Right cardiac atrium (tissue), 5 donors: Measurements from ENCODE around the gene WWOX. TPM values are rescaled to one million over a fixed set of nuclear protein-coding genes. Genes with fewer than 3 reads are reported as not detected.

Source experiments
- ATAC-seq, 2 donors: fragments of 200-7000 bp; cut with Tn5 transposase; one replicate each; pipeline versions ENCODE4 v1.8.0 to v1.9.1; 2020; ENCODE audit warnings: moderate library complexity in 2 of 2, mild to moderate bottlenecking in 1 of 2
- DNase-seq, 3 donors: peaks; one replicate each; pipeline ENCODE4 v3.0.0-alpha.2; 2020
- H3K27ac ChIP-seq: one replicate; pipeline ENCODE4 v1.5.1; 2013; ENCODE audit warnings: mild to moderate bottlenecking, low read length, control low read depth, moderate library complexity
- H3K27me3 ChIP-seq: one replicate; pipeline ENCODE4 v1.6.1; 2013; ENCODE audit not compliant: control insufficient read depth, insufficient read depth
- H3K4me1 ChIP-seq: one replicate; pipeline ENCODE4 v1.6.1; 2013; ENCODE audit warnings: low read length; ENCODE audit not compliant: control insufficient read depth, insufficient read depth
- H3K4me3 ChIP-seq: one replicate; pipeline ENCODE4 v1.5.1; 2013; ENCODE audit warnings: low read length, control low read depth
- H3K9me3 ChIP-seq: one replicate; pipeline ENCODE4 v1.6.1; 2013; ENCODE audit warnings: low read length; ENCODE audit not compliant: control insufficient read depth
- WGBS: extraction: QIAGEN DNeasy Blood & Tissue Kit; methylation state at CpG from one replicate; pipeline ENCODE4 v1.1.7; 2013; 5-methylcytosine and 5-hydroxymethylcytosine counted together
- intact Hi-C, 4 donors: fragments of 100-400 bp; cut with DNase I; formaldehyde crosslinking; loops; one replicate each; pipeline versions ENCODE4 v1.11.0 to v1.14.0; 2022 to 2023
- polyA plus RNA-seq: library from polyadenylated mRNA; stranded (reverse); fragments of 200-250 nt; gene quantifications from one replicate; pipeline ENCODE4 v1.2.3, GENCODE V29; 2013
- total RNA-seq, 4 donors: library from RNA; stranded (reverse); fragmentation: NEBNext Ultra II Directional; extraction: Animal tissue kit (Norgen Biotek cat#: 25700); gene quantifications; one replicate each; pipeline ENCODE4 v1.2.1, GENCODE V29; 2021
- donor health status: healthy with polysubstance abuse.
- donor health status: DM: no; HTN: yes; CAD: no.
- donor health status: DM: no; HTN: no; CAD: no.
- donor health status: DM: no; HTN: yes; CAD: no; lungs with severe emphysema.
- donor health status: DM: yes; HTN: yes; CAD: no.

The WWOX gene
- total and polyA plus RNA-seq, 5 donors = 6.0 to 14.9 (median 13.1) TPM

DNA sequence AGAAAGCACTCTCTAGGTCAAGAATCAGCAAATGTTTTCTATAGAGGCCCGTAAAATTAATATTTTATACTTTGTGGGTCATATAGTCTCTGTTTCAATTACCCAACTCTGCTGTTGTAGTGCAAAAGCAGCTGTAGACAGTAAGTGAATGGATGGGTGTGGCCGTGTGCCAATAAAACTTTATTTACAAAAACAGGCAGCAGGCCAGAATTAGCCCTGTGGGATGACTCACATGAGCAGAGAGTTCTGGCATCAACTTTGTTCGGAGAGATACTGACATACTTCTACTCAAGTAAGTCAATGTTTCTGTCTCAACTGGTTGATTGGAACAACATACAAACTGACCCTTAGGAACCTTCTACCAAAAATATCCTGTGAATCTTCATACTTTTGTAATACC lies 884.9 kb downstream of the WWOX start:
- no peak overlapping the region for H3K27ac ChIP-seq
- 81% methylated on average over 3 of the region's 3 CpGs for WGBS

DNA sequence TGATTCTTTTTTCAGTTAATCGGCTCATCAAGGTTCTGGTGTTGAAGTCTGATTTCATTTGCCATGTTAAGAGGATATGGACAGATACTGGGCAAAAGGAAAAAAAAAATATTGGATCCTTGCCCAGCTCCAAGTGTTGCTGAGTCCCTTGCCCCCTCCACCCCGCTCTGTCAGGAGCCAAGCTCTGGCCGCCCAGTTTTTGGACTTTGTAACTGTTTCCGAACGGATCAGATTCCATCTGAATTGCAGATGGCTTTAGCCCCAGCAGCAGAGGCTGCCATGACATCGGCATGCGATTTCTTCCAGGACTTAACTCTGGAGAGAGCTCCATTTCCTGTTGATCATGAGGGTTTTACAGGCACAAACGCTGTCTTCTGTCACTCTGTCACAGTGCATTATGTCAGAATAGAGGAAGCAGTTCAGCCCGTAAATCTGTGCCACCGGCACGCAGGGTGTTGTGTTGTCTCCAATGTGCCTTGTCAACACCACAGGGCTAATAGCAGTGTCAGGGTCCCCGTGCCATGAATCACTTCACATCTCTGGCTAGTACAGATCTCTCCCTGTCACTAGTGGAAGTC lies 885.5 kb downstream of the WWOX start:
- ATAC-seq = peak; percentile 85 to 88
- peak; percentile 22 to 70 (median 54) for DNase-seq
- H3K9me3 ChIP-seq = no peaks in the 10 kb centered on the region
- intact Hi-C loops = no loop called here
- H3K27ac ChIP-seq = no peak overlapping the region
- H3K4me3 ChIP-seq = peak overlapping the region; percentile 4
- no peaks in the 10 kb centered on the region for H3K27me3 ChIP-seq
- H3K4me1 ChIP-seq = peaks cover 2% of the 10 kb centered on the region
- 14% methylated on average over 12 of the region's 12 CpGs for WGBS

More for the DNA sequence above, 884.9 kb downstream of the WWOX start:
- Histone ChIP-seq H3K4me1 (peaks cover 2% of the 10 kb centered on the region), H3K27me3 (no peaks in the 10 kb centered on the region), H3K4me3 (no peak overlapping the region), H3K9me3 (no peaks in the 10 kb centered on the region)
- intact Hi-C loops = no loop called here
- peak in 1 of 2 donors; percentile 10 for ATAC-seq
- DNase-seq = no peak

DNA sequence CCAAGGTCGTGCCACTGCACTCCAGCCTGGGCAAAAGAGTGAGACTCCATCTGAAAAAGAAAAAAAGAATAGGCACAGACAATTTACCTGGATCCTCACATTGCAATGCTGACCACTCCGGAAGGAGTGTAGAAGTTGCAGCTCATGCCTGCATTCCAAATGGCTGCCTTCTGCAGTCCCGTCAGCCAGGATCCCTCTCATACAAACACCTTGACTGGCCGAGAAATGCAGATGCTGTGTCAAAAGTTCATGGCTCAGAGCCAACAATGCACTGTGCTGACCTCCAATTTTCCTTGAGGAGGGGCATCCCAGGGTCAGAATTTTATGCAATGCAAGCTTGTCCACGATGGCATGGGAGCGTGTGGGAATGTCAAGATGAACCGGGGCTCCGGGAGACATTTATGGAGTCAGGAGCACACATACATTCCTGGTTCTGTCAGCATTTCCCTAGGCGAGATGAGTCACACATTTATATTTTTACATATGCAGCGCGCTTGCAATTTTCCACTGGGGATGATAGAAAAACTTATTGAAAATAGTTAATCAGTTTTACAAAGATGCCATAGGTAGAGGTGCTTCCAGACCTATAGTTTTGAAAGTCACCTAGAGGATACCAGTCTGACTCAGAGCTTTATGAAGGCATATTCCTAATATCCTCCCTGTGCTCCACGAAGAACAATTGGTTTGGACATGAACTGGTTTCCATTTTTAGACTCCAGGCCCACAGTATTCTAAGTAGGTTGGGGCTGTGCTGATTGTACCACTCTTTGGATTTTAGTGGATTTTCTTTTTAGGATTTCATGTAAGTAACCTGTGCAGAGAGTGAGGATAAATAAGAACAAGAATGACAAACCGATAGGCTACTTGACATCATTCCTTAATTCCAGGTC lies 886.5 kb downstream of the WWOX start:
- H3K27ac ChIP-seq = no peak overlapping the region
- ATAC-seq (no peak), DNase-seq (no peak)
- no peaks in the 10 kb centered on the region for H3K27me3 ChIP-seq
- no peaks in the 10 kb centered on the region for H3K9me3 ChIP-seq
- H3K4me1 ChIP-seq = peaks cover 2% of the 10 kb centered on the region
- intact Hi-C loops = no loop called here
- no peak overlapping the region for H3K4me3 ChIP-seq
- WGBS = 73% methylated on average over 13 of the region's 13 CpGs

DNA sequence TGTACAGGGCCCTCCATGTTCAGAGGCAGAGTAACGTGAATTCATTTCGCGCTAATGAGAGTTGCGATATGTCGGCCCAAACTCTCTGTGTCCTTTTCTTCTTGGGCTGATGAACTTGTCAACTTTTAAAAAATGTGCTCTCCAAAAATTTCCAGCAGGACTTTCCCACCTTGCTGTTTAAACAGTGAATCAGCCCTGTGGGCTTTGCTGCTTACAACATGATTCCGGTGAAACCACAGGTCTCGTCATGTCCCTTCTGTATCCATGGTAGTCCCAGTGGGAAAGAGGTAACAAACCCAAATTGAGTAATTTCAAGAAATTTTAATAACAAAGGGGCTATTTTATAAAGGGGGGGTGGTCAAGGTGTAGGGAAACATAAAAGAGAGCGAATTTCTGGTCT lies 888.2 kb downstream of the WWOX start:
- no peak for ATAC-seq
- Histone ChIP-seq H3K27me3 (no peaks in the 10 kb centered on the region), H3K4me3 (no peak overlapping the region), H3K9me3 (no peaks in the 10 kb centered on the region), H3K27ac (no peak overlapping the region), H3K4me1 (peaks cover 2% of the 10 kb centered on the region)
- no peak for DNase-seq
- 85% methylated on average over 8 of the region's 8 CpGs for WGBS
- intact Hi-C loops = no loop called here

DNA sequence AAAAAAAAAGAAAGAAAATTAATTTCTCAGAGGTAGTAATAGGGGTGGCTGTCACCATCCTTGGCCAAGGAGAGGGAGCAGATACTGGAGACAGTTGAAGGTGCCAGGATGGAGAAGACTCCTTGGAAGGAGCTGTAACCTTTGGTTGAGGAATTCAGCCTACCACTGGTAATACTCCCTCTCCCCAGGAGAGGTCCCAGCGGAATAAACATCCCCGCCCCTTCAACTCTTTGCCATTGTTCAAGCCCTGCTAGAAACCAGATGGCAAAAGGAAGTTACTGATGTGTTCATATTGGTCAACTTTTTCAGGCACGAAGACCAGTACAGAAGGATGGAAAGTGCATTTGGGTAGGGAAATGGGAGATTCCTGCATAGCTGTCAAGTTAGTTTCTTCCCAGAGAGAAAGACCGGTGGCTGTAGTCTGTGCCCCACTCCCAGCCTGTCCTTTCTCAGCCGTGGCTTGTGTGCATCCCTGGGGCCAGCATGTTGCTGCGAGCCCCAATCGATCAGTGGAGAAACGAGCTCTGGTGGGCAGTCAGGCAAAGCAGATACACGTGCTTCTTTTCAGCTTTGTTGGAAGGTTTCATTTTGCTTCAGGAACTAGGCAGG lies 889.0 kb downstream of the WWOX start:
- 86% methylated on average over 9 of the region's 9 CpGs for WGBS
- Histone ChIP-seq H3K9me3 (no peaks in the 10 kb centered on the region), H3K4me1 (peaks cover 2% of the 10 kb centered on the region), H3K27ac (no peak overlapping the region), H3K27me3 (no peaks in the 10 kb centered on the region), H3K4me3 (no peak overlapping the region)
- intact Hi-C loops = no loop called here
- no peak for DNase-seq
- no peak for ATAC-seq

DNA sequence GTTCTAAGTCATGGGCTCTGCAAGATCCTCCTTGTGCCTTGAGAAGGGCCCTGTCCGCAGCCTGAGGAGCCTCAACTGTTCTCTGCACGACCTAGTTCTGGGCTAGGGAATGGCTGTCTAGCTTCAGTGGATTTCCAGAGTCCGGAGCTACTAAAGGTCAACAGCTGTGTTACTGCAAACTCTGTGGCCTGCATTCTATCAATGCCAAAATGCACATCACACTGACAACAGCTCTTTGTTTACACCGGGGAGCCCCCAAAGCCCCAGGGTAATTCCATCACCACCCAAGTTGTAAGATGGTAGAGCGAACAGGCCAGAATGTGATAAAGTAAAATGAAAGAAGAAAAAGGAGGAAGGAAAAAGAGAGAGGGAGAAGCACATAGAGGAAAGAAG lies 890.9 kb downstream of the WWOX start:
- DNase-seq = no peak
- 54% methylated on average over 5 of the region's 5 CpGs for WGBS
- intact Hi-C loops = no loop called here
- no peak overlapping the region for H3K27ac ChIP-seq
- H3K27me3 ChIP-seq = no peaks in the 10 kb centered on the region
- no peaks in the 10 kb centered on the region for H3K9me3 ChIP-seq
- ATAC-seq = no peak
- H3K4me1 ChIP-seq = peaks cover 2% of the 10 kb centered on the region
- H3K4me3 ChIP-seq = no peak overlapping the region

DNA sequence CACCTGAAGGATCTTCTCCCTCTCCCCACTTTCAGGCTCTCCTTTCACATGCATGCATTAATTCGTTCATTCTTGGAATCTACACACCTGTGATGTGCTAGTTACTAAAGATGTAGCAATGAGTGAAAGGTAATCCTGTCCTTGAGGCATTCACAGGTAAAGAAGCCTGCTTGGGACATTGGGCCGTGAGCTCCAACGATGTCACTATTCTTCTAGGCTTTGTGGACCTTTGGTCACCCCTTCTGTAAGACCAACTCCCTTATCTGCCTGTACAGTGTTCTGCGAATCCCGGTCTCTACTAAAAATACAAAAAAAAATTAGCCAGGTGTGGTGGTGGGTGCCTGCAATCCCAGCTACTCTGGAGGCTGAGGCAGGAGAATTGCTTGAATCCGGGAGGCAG lies 892.5 kb downstream of the WWOX start:
- no peaks in the 10 kb centered on the region for H3K27me3 ChIP-seq
- H3K27ac ChIP-seq = no peak overlapping the region
- H3K4me1 ChIP-seq = no peaks in the 10 kb centered on the region
- H3K4me3 ChIP-seq = no peak overlapping the region
- H3K9me3 ChIP-seq = no peaks in the 10 kb centered on the region
- intact Hi-C loops = no loop called here
- ATAC-seq (no peak), DNase-seq (no peak)
- WGBS = 81% methylated on average over 6 of the region's 6 CpGs

DNA sequence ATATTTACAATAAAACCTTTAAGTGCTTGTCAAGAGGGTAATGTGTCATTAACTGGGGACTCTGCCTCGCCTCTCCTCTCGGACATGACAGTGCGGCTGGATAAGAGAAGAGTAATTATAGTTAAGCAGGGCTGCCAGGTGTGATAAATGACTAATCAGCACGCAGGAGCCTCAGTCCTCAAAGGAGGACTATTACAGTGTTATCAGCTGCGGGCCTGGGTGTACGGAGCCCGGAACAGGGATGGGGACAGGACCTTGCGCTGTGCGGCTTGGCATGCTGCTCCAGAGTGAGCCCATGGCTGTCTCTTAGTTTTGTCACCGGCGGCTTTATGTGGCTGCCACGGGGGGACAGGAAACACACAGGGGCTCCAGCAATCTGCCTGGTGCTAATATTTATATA lies 893.9 kb downstream of the WWOX start:
- H3K27ac ChIP-seq = no peak overlapping the region
- 42% methylated on average over 12 of the region's 12 CpGs for WGBS
- DNase-seq (peak in 2 of 3 donors; percentile 46 to 60), ATAC-seq (peak; percentile 82 to 83)
- intact Hi-C loops = no loop called here
- H3K27me3 ChIP-seq = no peaks in the 10 kb centered on the region
- H3K4me3 ChIP-seq = no peak overlapping the region
- H3K9me3 ChIP-seq = no peaks in the 10 kb centered on the region
- H3K4me1 ChIP-seq = no peaks in the 10 kb centered on the region

DNA sequence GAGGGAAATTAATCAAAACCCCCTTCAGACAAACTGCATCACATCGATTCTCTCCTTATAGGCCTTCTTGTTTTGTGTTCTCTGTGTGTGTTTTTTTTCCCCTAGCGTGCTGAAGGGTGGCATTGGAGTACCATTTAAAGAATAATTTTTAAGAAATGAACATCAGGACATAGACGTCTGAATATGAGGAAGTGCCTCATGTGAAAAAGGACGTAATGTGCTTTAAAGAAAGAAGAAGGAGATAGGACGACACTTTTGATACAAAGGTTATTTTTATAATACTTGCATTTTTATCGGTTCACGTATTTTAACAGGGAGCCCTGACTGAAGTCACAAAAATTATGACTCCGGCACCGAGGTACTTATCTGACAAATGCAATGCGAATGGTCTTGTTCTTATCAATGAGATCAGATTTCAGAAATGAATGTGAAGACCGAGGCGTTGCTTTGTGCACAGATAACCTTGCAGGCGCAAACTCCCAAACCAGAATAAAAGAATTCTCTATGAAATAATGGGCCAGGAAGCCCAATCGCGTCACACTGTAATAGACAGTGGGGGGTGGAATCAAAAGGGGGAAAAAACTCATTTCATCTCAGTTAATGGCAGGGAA lies 894.8 kb downstream of the WWOX start:
- Histone ChIP-seq H3K4me1 (no peaks in the 10 kb centered on the region), H3K27me3 (peaks cover 2% of the 10 kb centered on the region), H3K9me3 (no peaks in the 10 kb centered on the region), H3K27ac (no peak overlapping the region), H3K4me3 (no peak overlapping the region)
- DNase-seq (no peak), ATAC-seq (no peak)
- intact Hi-C loops = no loop called here
- 67% methylated on average over 15 of the region's 15 CpGs for WGBS

DNA sequence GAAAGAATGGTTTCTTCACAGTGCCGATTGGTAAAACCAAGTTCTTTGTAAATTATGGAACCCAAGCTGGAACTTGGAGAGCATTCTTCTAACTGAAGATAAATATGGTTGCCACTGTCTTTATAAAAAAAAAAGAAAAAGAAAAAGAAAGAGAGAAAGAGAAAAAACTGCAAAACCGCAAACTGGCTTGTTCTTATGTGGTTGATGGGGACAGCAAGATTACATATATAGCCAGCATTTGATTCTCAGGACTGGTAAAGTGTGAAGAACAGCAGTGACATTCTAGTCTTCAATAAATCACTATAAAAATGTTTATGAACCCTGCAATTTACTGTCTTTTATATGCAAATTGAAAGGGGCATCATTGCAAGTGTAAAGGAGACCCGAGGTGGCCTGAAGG lies 896.0 kb downstream of the WWOX start:
- WGBS = 87% methylated on average over 3 of the region's 3 CpGs
- ATAC-seq = no peak
- H3K27me3 ChIP-seq = peaks cover 2% of the 10 kb centered on the region
- no peak overlapping the region for H3K27ac ChIP-seq
- no peak overlapping the region for H3K4me3 ChIP-seq
- intact Hi-C loops = no loop called here
- no peaks in the 10 kb centered on the region for H3K4me1 ChIP-seq
- DNase-seq = no peak
- H3K9me3 ChIP-seq = no peaks in the 10 kb centered on the region

DNA sequence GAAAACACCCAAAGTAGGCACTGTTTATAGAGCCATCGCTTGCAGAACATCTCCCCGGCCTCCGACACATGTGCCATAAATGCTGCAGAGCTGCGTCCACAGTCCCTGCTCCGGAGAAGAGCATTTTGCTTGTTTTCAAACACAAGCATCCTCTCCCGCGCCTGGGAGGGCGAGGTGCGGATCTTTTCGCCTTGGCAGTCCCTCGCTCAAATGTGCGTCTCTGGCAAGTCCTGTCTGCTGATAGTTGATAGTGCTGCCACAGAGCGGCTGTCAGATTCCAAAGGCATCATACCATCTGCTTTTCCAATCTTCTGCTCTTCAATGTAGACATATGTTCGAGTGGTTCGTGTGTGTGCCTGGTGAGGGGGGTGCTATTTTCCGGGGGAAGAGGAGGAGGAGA lies 897.3 kb downstream of the WWOX start:
- ATAC-seq = peak; percentile 34 to 38
- DNase-seq = no peak
- no peak overlapping the region for H3K4me3 ChIP-seq
- H3K4me1 ChIP-seq = no peaks in the 10 kb centered on the region
- H3K27ac ChIP-seq = no peak overlapping the region
- H3K9me3 ChIP-seq = no peaks in the 10 kb centered on the region
- intact Hi-C loops = no loop called here
- H3K27me3 ChIP-seq = peaks cover 2% of the 10 kb centered on the region
- WGBS = 55% methylated on average over 16 of the region's 16 CpGs
